HCT116 (cell line): ENCODE measurements around the gene ELL3. TPM values are rescaled to one million over a fixed set of nuclear protein-coding genes. Genes with fewer than 3 reads are reported as not detected.
A peak's percentile ranks its signal among the peaks of the same experiment; 100 is the strongest.

ENCODE experiments used
- ATAC-seq: fragments of 200-7000 bp; cut with Tn5 transposase; 2 replicates; pipeline ENCODE4 v1.9.1; 2020; ENCODE audit warnings: mild to moderate bottlenecking, moderate library complexity
- Bru-seq: library from RNA; stranded (reverse); fragments of 400-500 nt; gene quantifications from one replicate; lab custom pipeline; 2021; lab: Mats Ljungman, UMichigan
- BruChase-seq, 2 experiments: library from RNA; stranded (reverse); fragments of 400-500 nt; gene quantifications; one replicate each; lab custom pipeline; 2021; lab: Mats Ljungman, UMichigan
- BruUV-seq: library from RNA; stranded (reverse); fragments of 400-500 nt; replicated peaks from 2 replicates; lab custom pipeline; 2021; lab: Mats Ljungman, UMichigan
- CTCF ChIA-PET: fragments of 300-600 bp; sonication (Branson Sonifier 250); formaldehyde crosslinking; loops from one replicate; lab custom pipeline; 2021; ENCODE audit warnings: antibody characterized with exemption; lab: Charles Lee
- POLR2A ChIA-PET: fragments of 300-600, 350-600 bp; sonication (Branson Sonifier 250); formaldehyde crosslinking; loops from one replicate; lab custom pipeline; 2021; ENCODE audit warnings: antibody characterized with exemption; lab: Charles Lee
- RAD21 ChIA-PET, 2 experiments: fragments of 300-600 bp; sonication (Branson Sonifier 250); formaldehyde crosslinking; loops; one replicate each; lab custom pipeline; 2023; ENCODE audit warnings: low total read pairs in 2 of 2; ENCODE audit not compliant: uncharacterized antibody in 2 of 2, unreplicated experiment in 2 of 2, low non-redundant PET in 1 of 2; lab: Charles Lee
- DNase-seq: peaks from one replicate; pipeline ENCODE4 v3.0.0-alpha.2; 2010; ENCODE audit warnings: low read depth, low spot score
- H2AFZ ChIP-seq: fragments of 200-600 bp; shearing (Covaris generic), sonication (generic); 2 replicates; pipeline ENCODE4 v1.6.1; 2017; ENCODE audit warnings: low read depth, mixed run types, mixed read lengths, antibody characterized with exemption, low read length; ENCODE audit not compliant: poor library complexity, severe bottlenecking
- H3K27ac ChIP-seq: 2 replicates; pipeline ENCODE4 v1.5.1; 2012; ENCODE audit warnings: low read depth, low read length
- H3K27me3 ChIP-seq: fragments of 200-600 bp; sonication (generic); 2 replicates; pipeline ENCODE4 v1.6.1; 2016; ENCODE audit warnings: mixed run types, low read length, mixed read lengths; ENCODE audit not compliant: insufficient read depth
- H3K36me3 ChIP-seq, 2 experiments: fragments of 200-500 bp in 1 of 2; fragments of 200-600 bp in 1 of 2; sonication (Bioruptor generic) in 1 of 2; sonication (generic) in 1 of 2; 2 replicates each; pipeline versions ENCODE4 v1.5.1 to v1.6.1; 2014 to 2016; ENCODE audit warnings: low read length in 2 of 2, inconsistent platforms in 1 of 2, mixed read lengths in 1 of 2, mixed run types in 1 of 2; ENCODE audit not compliant: insufficient read depth in 2 of 2, control insufficient read depth in 1 of 2
- H3K4me1 ChIP-seq, 2 experiments: fragments of 200-600 bp in 1 of 2; sonication (generic) in 1 of 2; 2 replicates each; pipeline versions ENCODE4 v1.5.1 to v1.6.1; 2012 to 2017; ENCODE audit warnings: low read length in 2 of 2, inconsistent platforms in 1 of 2, mild to moderate bottlenecking in 1 of 2, mixed read lengths in 1 of 2, mixed run types in 1 of 2, moderate library complexity in 1 of 2; ENCODE audit not compliant: insufficient read depth in 2 of 2, control insufficient read depth in 1 of 2
- H3K4me2 ChIP-seq: fragments of 200-600 bp; sonication (generic); 2 replicates; pipeline ENCODE4 v1.6.1; 2017; ENCODE audit warnings: mixed run types, low read length, mixed read lengths
- H3K4me3 ChIP-seq, 2 experiments: fragments of 200-600 bp in 1 of 2; sonication (generic) in 1 of 2; replicated peaks in 1 of 2; 2 replicates each; pipeline ENCODE4 v1.5.1; 2011 to 2016; ENCODE audit warnings: low read length in 2 of 2, control low read depth in 1 of 2, low read depth in 1 of 2, mild to moderate bottlenecking in 1 of 2, mixed read lengths in 1 of 2, mixed run types in 1 of 2
- H3K79me2 ChIP-seq: fragments of 200-600 bp; sonication (generic); 2 replicates; pipeline ENCODE4 v1.6.1; 2017; ENCODE audit warnings: mild to moderate bottlenecking, mixed run types, low read length, moderate library complexity, mixed read lengths; ENCODE audit not compliant: insufficient read depth
- H3K9ac ChIP-seq: fragments of 200-600 bp; sonication (generic); 2 replicates; pipeline ENCODE4 v1.6.1; 2016; ENCODE audit warnings: low read length, mixed read lengths
- H3K9me2 ChIP-seq: fragments of 200-600 bp; sonication (generic), shearing (Covaris generic); 2 replicates; pipeline ENCODE4 v1.6.1; 2017; ENCODE audit warnings: mixed run types, mild to moderate bottlenecking, moderate library complexity; ENCODE audit not compliant: insufficient read depth
- H3K9me3 ChIP-seq, 2 experiments: fragments of 200-500 bp in 1 of 2; fragments of 200-600 bp in 1 of 2; sonication (Bioruptor generic) in 1 of 2; sonication (generic) in 1 of 2; 2 replicates each; pipeline ENCODE4 v1.6.1; 2014 to 2017; ENCODE audit warnings: low read length in 2 of 2, mixed read lengths in 2 of 2, inconsistent platforms in 1 of 2, low read depth in 1 of 2, mild to moderate bottlenecking in 1 of 2, mixed run types in 1 of 2, moderate library complexity in 1 of 2; ENCODE audit not compliant: control insufficient read depth in 1 of 2, insufficient read depth in 1 of 2
- H4K20me1 ChIP-seq: fragments of 200-600 bp; sonication (generic), shearing (Covaris generic); 2 replicates; pipeline ENCODE4 v1.6.1; 2017; ENCODE audit warnings: mixed run types, mild to moderate bottlenecking, moderate library complexity; ENCODE audit not compliant: insufficient read depth
- ATF3 ChIP-seq: IDR thresholded peaks from 2 replicates; pipeline ENCODE4 v1.6.1; 2012
- CBX3 ChIP-seq: IDR thresholded peaks from 2 replicates; pipeline ENCODE4 v1.6.1; 2012; ENCODE audit warnings: low read depth
- CEBPB ChIP-seq: IDR thresholded peaks from 2 replicates; pipeline ENCODE4 v1.6.1; 2012; ENCODE audit warnings: low read depth
- CTCF ChIP-seq, 3 experiments: fragments of 200-600 bp in 1 of 3; sonication (generic) in 1 of 3; IDR thresholded peaks in 2 of 3; conservative IDR thresholded peaks in 1 of 3; 2 replicates each; pipeline ENCODE4 v1.5.1; 2012 to 2017; ENCODE audit warnings: low read depth in 2 of 3, low read length in 2 of 3, antibody characterized with exemption in 1 of 3, borderline replicate concordance in 1 of 3, control low read depth in 1 of 3, mild to moderate bottlenecking in 1 of 3, mixed read lengths in 1 of 3, mixed run types in 1 of 3, moderate library complexity in 1 of 3; ENCODE audit not compliant: insufficient read depth in 1 of 3
- EGR1 ChIP-seq: IDR thresholded peaks from 2 replicates; pipeline ENCODE4 v1.6.1; 2012; ENCODE audit warnings: low read depth
- ELF1 ChIP-seq: IDR thresholded peaks from 2 replicates; pipeline ENCODE4 v1.6.1; 2012; ENCODE audit warnings: low read depth, borderline replicate concordance
- EZH2phosphoT487 ChIP-seq: fragments of 200-600 bp; IDR thresholded peaks from 2 replicates; pipeline ENCODE4 v1.6.1; 2018; ENCODE audit warnings: antibody characterized with exemption, borderline replicate concordance
- FOSL1 ChIP-seq: IDR thresholded peaks from 2 replicates; pipeline ENCODE4 v1.6.1; 2012; ENCODE audit warnings: low read depth
- JUND ChIP-seq: IDR thresholded peaks from 2 replicates; pipeline ENCODE4 v1.6.1; 2012
- MAX ChIP-seq: IDR thresholded peaks from 2 replicates; pipeline ENCODE4 v1.6.1; 2012
- POLR2AphosphoS5 ChIP-seq: IDR thresholded peaks from 2 replicates; pipeline ENCODE4 v1.6.1; 2011; ENCODE audit warnings: mild to moderate bottlenecking, low read depth, low read length, moderate library complexity
- RAD21 ChIP-seq: IDR thresholded peaks from 2 replicates; pipeline ENCODE4 v1.6.1; 2012; ENCODE audit warnings: low read depth, mild to moderate bottlenecking
- REST ChIP-seq: IDR thresholded peaks from 2 replicates; pipeline ENCODE4 v1.6.1; 2012; ENCODE audit warnings: low read depth
- SIN3A ChIP-seq: IDR thresholded peaks from 2 replicates; pipeline ENCODE4 v1.6.1; 2012; ENCODE audit warnings: low read depth
- SP1 ChIP-seq: IDR thresholded peaks from 2 replicates; pipeline ENCODE4 v1.6.1; 2012; ENCODE audit warnings: low read depth
- SRF ChIP-seq: IDR thresholded peaks from 2 replicates; pipeline ENCODE4 v1.6.1; 2012; ENCODE audit warnings: low read depth
- ZFX ChIP-seq: fragments of 450-650 bp; IDR thresholded peaks from 2 replicates; pipeline ENCODE4 v1.6.1; 2017
- ZNF274 ChIP-seq: fragments of 200-500 bp; sonication (Bioruptor generic); IDR thresholded peaks from 2 replicates; pipeline ENCODE4 v1.6.1; 2014; ENCODE audit warnings: mild to moderate bottlenecking, low read depth, low read length, inconsistent platforms
- intact Hi-C: fragments of 100-400 bp; cut with micrococcal nuclease; formaldehyde crosslinking; loops from 2 replicates; pipeline ENCODE4 v1.10.0; 2022
- long read RNA-seq: library from polyadenylated mRNA; unstranded; transcript quantifications from one replicate; pipeline ENCODE4 v2.0.0, GENCODE V29; 2021; ENCODE audit not compliant: unreplicated experiment
- polyA plus RNA-seq: library from polyadenylated mRNA; unstranded; fragments of >200 nt; gene quantifications from 2 replicates; pipeline ENCODE4 v1.2.1, GENCODE V29; 2012; ENCODE audit warnings: missing spikeins
- total RNA-seq: library from RNA; stranded (reverse); gene quantifications from one replicate; pipeline ENCODE4 v1.2.1, GENCODE V29; 2021; ENCODE audit not compliant: unreplicated experiment

Gene ELL3
- total RNA-seq = 16.2 TPM
- 13.3 and 17.0 TPM in 2 replicates for polyA plus RNA-seq
- percentile 43 among the genes with signal in this experiment for Bru-seq, nascent RNA
- percentile 51 among the genes with signal in this experiment for BruChase-seq, experiment 1, labeled RNA remaining after a 6-hour chase
- percentile 57 among the genes with signal in this experiment for BruChase-seq, experiment 2, labeled RNA remaining after a 2-hour chase
- long read RNA-seq, transcript ELL3-201 (11 exons, 2,352 nt) = major isoform, 16 of 24 reads
- long read RNA-seq, partial matches to known transcripts = 0 of 24 reads
- long read RNA-seq, other reads (novel, unspliced or antisense) = 7 of 24 reads

- no peaks in the 10 kb centered on the region; the same call in 1 of the 2 replicates for H3K79me2 ChIP-seq
- no peaks in the 10 kb centered on the region for H3K27me3 ChIP-seq
- H3K4me2 ChIP-seq = peak within 1 kb of the TSS; percentile 99
- H4K20me1 ChIP-seq = no peaks in the 10 kb centered on the region
- peak within 1 kb of the TSS; percentile 69 for H3K27ac ChIP-seq
- no TSS peak for BruUV-seq
- H3K36me3 ChIP-seq = peaks cover 17 to 20% of the 10 kb centered on the region in 2 experiments; a peak in 3 of 4 replicates
- H3K9me3 ChIP-seq = no peaks in the 10 kb centered on the region
- ChIA-PET RAD21 (no interaction called here), POLR2A (interaction anchor here (0.6 to 2.0 kb wide), 8 partner anchors 9 to 472 kb away, joined by 3 to 8 read pairs (median 5); partner anchors contain the start of genes HYPK, MFAP1, PDIA3 and SERF2), CTCF (interaction anchor here (0.7 to 2.3 kb wide), 13 partner anchors 8 to 448 kb away, joined by 3 to 12 read pairs (median 4); partner anchors contain the start of genes HYPK, PDIA3 and SERINC4)
- H3K4me1 ChIP-seq = peaks cover 9 to 31% of the 10 kb centered on the region in 2 experiments
- H3K4me3 ChIP-seq = peak within 1 kb of the TSS; percentile 90 to 98
- DNase-seq = peak; percentile 69
- intact Hi-C loops = loop anchor here (10.0 kb wide), 1 partner anchor 332 kb away; no protein-coding TSS in a partner anchor
- peak; percentile 77 for ATAC-seq
- peak within 1 kb of the TSS; percentile 83 for H2AFZ ChIP-seq
- peak within 1 kb of the TSS; percentile 86 for H3K9ac ChIP-seq
- H3K9me2 ChIP-seq = no peaks in the 10 kb centered on the region
- TF ChIP-seq ATF3 (no peak), EZH2phosphoT487 (no peak), CBX3 (no peak), REST (no peak), ELF1 (no peak), SIN3A (peak; percentile 32), CEBPB (no peak), JUND (no peak), ZFX (no peak), RAD21 (no peak), FOSL1 (no peak), MAX (no peak), ZNF274 (no peak), EGR1 (peak; percentile 90), SP1 (no peak), SRF (no peak), POLR2AphosphoS5 (peak; percentile 80), CTCF (IDR thresholded peaks at IDR 0.05 in 2 of 3, conservative IDR thresholded peaks at IDR 0.05 in 1 of 3; ENCODE audit: borderline replicate concordance in 1 of 3, insufficient read depth in 1 of 3, low read depth in 2 of 3, low read length in 2 of 3) (no peak)
These were observed at the start of gene ELL3 for GRCh38 chr15:43776718-43777266. Gene ELL3 (minus strand): TSS chr15:43776966. CDS start chr15:43776901, 65 bp downstream.
